ENCODE results near the gene JAG2.

GRCh38 chr14:105102361-105102870 lies 66.2 kb downstream of the JAG2 start:
- TF ChIP-seq CTCF (IDR thresholded peaks at IDR 0.05) (no peak), EP300 (IDR thresholded peaks at IDR 0.05) (no peak), POLR2AphosphoS5 (IDR thresholded peaks at IDR 0.05) (no peak), POLR2A (IDR thresholded peaks at IDR 0.05; ENCODE audit: low read depth) (no peak)
